Stimulated activated naive CD8-positive, alpha-beta T cell treated with anti-CD3 and anti-CD28 coated beads, Interleukin-15, amount 100 ng/mL, for 72 hours (primary cell): ENCODE results near the gene THAP10.

Experiments
- ATAC-seq: fragments of 150-1000 bp; cut with Tn5 transposase; 2 replicates; pipeline ENCODE4 v1.10.0; 2021; ENCODE audit warnings: mild to moderate bottlenecking, moderate library complexity
- DNase-seq, 2 donors: peaks; one replicate each; pipeline ENCODE4 v3.0.0; 2021 to 2022
- H3K27ac Mint-ChIP-seq, 2 donors: one replicate each; pipeline ENCODE4 v1.8.0; 2022; ENCODE audit warnings: mild to moderate bottlenecking in 2 of 2, mixed read lengths in 2 of 2, moderate library complexity in 2 of 2
- H3K27me3 Mint-ChIP-seq: one replicate; pipeline ENCODE4 v1.8.0; 2022; ENCODE audit warnings: mixed read lengths
- H3K4me1 Mint-ChIP-seq: one replicate; pipeline ENCODE4 v1.8.0; 2022; ENCODE audit warnings: mild to moderate bottlenecking, mixed read lengths
- H3K4me3 Mint-ChIP-seq, 2 donors: one replicate each; pipeline ENCODE4 v1.8.0; 2022; ENCODE audit warnings: mild to moderate bottlenecking in 2 of 2, mixed read lengths in 2 of 2, moderate library complexity in 1 of 2
- H3K9me3 Mint-ChIP-seq, 2 donors: one replicate each; pipeline ENCODE4 v1.8.0; 2022; ENCODE audit warnings: mixed read lengths in 2 of 2

THAP10 gene

DNA sequence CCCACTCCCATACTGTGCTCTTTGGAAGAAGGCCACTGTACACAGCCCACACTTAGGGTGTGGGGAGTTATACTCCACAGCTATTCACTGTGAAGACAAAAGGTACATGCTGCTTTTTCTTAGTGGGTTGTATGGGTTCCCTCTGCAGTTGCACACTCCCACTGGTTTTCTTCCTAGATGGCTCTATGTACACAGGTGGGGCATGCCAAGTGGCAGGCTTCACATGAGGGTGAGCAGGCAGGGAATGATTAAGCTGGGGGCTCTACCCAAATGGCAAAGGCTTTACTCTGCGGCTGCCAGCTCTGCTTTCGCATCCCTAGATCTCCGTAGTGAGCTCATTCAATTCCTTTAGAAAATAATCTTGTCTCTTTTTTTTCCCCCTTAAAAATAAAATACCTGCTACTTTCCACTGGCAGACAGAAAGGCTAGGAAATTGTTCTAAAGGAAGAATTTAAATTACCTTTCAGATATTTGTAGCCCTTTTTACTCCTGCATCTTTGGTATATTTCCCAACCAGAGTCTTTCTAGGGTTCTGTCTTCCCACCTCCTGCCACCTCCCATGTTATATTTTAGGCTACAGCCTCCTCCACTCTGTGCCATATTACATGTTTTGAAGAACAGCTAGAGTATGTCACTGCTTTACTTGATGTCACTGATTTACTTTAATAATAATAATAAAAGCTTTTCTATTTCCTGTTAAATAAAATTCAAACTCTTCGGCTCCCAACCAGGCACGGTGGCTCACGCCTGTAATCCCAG, 46.5 kb downstream of the THAP10 start:
- H3K4me1 Mint-ChIP-seq: no peaks in the 10 kb centered on the region
- no peak for DNase-seq
- H3K9me3 Mint-ChIP-seq: no peaks in the 10 kb centered on the region
- H3K27me3 Mint-ChIP-seq: peaks cover 25% of the 10 kb centered on the region
- peak overlapping the region in 1 of 2 donors; percentile 9 for H3K27ac Mint-ChIP-seq
- no peak overlapping the region for H3K4me3 Mint-ChIP-seq
- no peak for ATAC-seq

DNA sequence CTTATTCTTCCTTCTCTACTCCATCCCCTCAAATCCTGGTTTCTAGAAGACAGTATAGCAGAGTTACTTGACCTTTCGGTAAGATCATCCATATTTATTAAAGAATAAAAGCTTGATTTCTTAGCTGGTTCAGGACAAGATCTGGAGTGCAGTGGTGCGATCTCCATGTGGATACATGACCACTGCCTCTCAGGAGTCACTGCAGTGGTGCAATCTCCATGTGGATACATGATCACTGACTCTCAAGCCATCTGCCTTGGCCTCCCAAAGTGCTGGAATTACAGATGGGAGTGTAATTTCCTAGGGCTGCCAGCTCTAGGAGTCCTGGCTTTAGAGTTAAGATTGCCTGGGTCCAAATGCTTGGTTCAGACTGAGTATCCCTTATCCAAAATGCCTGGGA, 54.8 kb downstream of the THAP10 start:
- Mint-ChIP-seq H3K27me3 (no peaks in the 10 kb centered on the region), H3K4me3 (no peak overlapping the region), H3K27ac (no peak overlapping the region), H3K9me3 (no peaks in the 10 kb centered on the region), H3K4me1 (no peaks in the 10 kb centered on the region)
- DNase-seq (no peak), ATAC-seq (no peak)

DNA sequence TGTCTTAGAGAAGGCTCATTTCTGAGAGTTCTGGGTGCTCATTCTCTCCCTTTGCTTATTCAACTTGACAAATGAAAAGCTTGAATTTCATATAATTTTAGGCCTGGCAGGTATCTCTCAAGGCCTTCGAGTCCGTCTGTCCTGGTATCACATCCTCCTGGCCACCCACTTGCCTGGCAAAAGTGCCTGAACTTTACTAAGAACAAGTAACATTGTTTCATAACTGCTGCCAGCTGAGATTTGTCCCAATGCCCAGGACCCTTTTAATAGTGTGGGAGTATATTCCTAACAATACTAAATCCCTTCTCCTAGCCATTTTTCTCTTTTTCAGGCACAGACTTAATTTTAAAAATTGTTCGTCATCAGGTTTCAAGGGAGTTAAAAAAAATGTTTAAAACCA, 56.4 kb downstream of the THAP10 start:
- Mint-ChIP-seq H3K9me3 (no peaks in the 10 kb centered on the region), H3K4me3 (no peak overlapping the region), H3K4me1 (no peaks in the 10 kb centered on the region), H3K27me3 (no peaks in the 10 kb centered on the region), H3K27ac (no peak overlapping the region)
- DNase-seq (no peak), ATAC-seq (no peak)

DNA sequence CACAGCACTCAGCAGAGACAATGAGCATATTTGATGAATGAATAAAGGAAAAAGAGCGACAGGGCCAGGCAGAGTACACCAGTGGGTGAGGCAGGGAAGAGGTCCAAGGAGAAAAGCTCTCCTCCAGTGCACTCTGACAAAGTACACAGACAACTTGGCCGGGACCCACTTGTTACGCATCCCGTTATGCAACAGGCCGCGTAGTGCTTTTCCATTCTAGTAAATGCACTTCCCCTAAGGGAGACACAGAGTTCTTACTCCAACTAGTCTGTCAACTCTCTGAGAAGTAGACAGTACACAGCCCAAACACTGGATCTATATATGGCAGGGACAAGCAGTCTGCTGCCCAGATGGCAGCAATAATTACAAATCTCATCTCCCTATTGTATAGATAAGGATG, 56.8 kb downstream of the THAP10 start:
- Mint-ChIP-seq H3K27ac (no peak overlapping the region), H3K9me3 (no peaks in the 10 kb centered on the region), H3K27me3 (no peaks in the 10 kb centered on the region), H3K4me1 (no peaks in the 10 kb centered on the region), H3K4me3 (no peak overlapping the region)
- DNase-seq (no peak), ATAC-seq (no peak)

DNA sequence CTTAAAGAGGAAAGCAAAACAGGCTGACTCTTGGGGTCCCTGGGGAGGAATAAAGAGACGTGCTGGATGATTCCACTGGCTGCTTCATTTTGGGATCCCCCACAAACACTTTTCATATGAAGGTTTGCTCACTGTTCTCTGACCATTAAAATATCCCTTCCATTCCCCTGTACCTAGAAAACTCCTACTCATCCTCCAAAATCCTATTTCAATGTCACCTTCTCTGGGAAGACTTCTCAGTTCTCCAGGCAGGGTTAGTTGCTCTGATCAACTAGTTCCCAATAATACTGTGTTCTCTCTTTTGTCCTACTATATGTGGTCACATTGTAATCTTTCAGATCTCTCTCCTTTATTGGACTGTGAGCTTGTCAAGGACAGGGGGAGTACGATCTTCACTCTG, 57.2 kb downstream of the THAP10 start:
- Mint-ChIP-seq H3K4me1 (no peaks in the 10 kb centered on the region), H3K27ac (no peak overlapping the region), H3K4me3 (no peak overlapping the region), H3K9me3 (no peaks in the 10 kb centered on the region), H3K27me3 (peaks cover 1% of the 10 kb centered on the region)
- ATAC-seq (no peak), DNase-seq (no peak)

DNA sequence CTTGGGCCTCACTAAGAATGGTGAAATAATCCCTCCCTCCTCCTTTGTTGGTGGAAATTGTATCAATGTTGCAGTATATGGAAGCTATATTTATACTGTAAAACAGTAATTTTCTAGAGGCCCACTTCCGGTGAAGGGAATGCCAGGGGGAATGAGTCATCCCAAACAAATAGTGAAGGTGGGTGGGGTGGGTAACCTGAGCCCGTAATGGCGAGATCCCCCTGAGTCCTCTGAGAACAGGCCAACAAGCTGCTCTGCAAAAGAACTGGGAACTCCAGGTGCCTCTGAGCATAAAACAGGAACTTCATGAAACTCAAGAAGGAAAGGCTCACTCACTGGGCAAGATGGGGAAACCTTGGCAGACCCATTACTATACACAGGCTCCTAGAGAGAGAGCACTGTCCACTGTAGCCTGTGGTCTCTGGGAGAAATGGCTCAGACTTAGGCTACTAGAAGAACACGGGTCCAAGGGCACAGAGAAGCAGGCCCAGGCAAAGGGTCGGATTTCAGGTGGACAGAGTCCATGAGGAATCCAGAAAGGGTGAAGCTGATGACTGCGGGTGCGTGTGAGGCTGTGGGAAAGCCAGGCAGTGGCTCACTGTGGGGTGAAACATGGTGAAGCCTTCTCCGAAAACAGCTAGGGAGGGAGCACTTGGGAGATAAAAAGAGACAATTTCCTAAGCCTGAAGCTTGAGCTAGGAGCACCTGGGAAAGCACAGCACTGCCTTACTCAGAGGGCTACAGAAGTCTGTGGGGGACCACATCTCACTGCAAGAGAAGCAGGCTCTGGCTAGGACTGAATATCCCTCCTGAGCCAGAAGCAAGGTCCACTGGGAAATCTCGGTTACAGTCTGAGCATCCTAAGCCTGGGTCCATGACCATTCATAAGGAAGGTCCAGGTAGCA, 58.1 kb downstream of the THAP10 start:
- Mint-ChIP-seq H3K27ac (no peak overlapping the region), H3K4me1 (no peaks in the 10 kb centered on the region), H3K27me3 (peaks cover 9% of the 10 kb centered on the region), H3K4me3 (no peak overlapping the region), H3K9me3 (no peaks in the 10 kb centered on the region)
- DNase-seq (no peak), ATAC-seq (no peak)

DNA sequence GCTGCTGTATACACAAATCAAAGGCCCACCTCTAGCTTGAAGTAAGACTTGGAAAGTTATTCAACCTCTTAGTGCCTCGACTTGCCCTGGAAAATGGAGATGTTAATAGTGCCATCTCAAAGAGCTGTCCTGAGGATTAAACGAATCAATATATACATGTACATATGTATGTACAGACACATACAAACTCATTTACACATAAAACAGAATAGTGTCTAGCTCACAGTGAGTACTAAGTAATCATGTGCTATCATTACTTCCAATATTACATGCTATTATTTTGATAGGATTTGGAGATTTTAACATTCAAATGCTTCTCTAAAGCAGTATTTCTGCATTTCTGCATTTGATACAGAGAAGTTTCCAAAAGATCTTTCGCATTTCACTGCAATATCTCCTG, 58.8 kb downstream of the THAP10 start:
- Mint-ChIP-seq H3K27me3 (peaks cover 9% of the 10 kb centered on the region), H3K27ac (no peak overlapping the region), H3K4me3 (no peak overlapping the region)

DNA sequence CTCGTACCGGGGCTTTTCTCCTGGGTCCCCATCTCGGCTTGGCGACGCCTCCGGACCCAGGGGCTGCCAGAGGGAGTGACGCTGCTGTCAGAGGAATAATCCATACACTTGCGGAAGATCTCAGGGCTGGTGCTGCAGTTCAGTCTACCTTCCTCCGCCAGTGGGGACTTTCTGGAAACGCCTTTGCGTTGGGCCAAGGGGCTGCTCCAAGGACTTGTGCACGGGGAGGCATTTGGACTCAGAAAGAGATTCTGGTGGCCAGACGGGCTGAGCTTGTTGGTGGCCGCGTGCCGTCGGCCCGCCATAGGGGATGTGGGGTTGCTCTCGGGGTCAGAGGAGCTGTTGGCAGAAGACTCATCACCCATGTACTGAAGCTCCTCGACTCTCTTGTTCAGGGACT, 60.1 kb downstream of the THAP10 start:
- no peak overlapping the region for H3K4me3 Mint-ChIP-seq
- ATAC-seq (no peak), DNase-seq (no peak)
- no peaks in the 10 kb centered on the region for H3K9me3 Mint-ChIP-seq
- H3K4me1 Mint-ChIP-seq: no peaks in the 10 kb centered on the region
- H3K27me3 Mint-ChIP-seq: peaks cover 9% of the 10 kb centered on the region
- H3K27ac Mint-ChIP-seq: no peak overlapping the region

More for the DNA sequence above, 58.8 kb downstream of the THAP10 start:
- DNase-seq (no peak), ATAC-seq (no peak)
- Mint-ChIP-seq H3K4me1 (no peaks in the 10 kb centered on the region), H3K9me3 (no peaks in the 10 kb centered on the region)
